Measurements from ENCODE around the gene TNNT3.
"Not testable (repeated sequence)": the region's sequence is repeated elsewhere in the genome, so short reads cannot be mapped to it uniquely, and the experiment has no call there.

The TNNT3 gene

GRCh38 chr11:1883346-1884302, 35.9 kb upstream of the TNNT3 start:
- no peak for DNase-seq (ENCODE audit: low read depth in 1 of 2, low spot score in 1 of 2)
- no peak overlapping the region for H3K27ac ChIP-seq (replicated peaks)
- H3K27me3 ChIP-seq (ENCODE audit: insufficient read depth, poor library complexity, severe bottlenecking): no peaks in the 10 kb centered on the region
- no peak overlapping the region for H3K4me3 ChIP-seq (replicated peaks; ENCODE audit: insufficient read depth, low read length)
- TF ChIP-seq GABPA (IDR thresholded peaks at IDR 0.05; ENCODE audit: low read depth): no peak
- TF ChIP-seq POLR2AphosphoS5 (IDR thresholded peaks at IDR 0.05; ENCODE audit: low read depth): no peak
- TF ChIP-seq, protein P1, sequence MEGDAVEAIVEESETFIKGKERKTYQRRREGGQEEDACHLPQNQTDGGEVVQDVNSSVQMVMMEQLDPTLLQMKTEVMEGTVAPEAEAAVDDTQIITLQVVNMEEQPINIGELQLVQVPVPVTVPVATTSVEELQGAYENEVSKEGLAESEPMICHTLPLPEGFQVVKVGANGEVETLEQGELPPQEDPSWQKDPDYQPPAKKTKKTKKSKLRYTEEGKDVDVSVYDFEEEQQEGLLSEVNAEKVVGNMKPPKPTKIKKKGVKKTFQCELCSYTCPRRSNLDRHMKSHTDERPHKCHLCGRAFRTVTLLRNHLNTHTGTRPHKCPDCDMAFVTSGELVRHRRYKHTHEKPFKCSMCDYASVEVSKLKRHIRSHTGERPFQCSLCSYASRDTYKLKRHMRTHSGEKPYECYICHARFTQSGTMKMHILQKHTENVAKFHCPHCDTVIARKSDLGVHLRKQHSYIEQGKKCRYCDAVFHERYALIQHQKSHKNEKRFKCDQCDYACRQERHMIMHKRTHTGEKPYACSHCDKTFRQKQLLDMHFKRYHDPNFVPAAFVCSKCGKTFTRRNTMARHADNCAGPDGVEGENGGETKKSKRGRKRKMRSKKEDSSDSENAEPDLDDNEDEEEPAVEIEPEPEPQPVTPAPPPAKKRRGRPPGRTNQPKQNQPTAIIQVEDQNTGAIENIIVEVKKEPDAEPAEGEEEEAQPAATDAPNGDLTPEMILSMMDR (IDR thresholded peaks at IDR 0.05; ENCODE audit: insufficient read depth, low read length): no peak
- no peak for TF ChIP-seq SPI1 (IDR thresholded peaks at IDR 0.05; ENCODE audit: borderline replicate concordance, low read depth)
- TF ChIP-seq, protein P2, sequence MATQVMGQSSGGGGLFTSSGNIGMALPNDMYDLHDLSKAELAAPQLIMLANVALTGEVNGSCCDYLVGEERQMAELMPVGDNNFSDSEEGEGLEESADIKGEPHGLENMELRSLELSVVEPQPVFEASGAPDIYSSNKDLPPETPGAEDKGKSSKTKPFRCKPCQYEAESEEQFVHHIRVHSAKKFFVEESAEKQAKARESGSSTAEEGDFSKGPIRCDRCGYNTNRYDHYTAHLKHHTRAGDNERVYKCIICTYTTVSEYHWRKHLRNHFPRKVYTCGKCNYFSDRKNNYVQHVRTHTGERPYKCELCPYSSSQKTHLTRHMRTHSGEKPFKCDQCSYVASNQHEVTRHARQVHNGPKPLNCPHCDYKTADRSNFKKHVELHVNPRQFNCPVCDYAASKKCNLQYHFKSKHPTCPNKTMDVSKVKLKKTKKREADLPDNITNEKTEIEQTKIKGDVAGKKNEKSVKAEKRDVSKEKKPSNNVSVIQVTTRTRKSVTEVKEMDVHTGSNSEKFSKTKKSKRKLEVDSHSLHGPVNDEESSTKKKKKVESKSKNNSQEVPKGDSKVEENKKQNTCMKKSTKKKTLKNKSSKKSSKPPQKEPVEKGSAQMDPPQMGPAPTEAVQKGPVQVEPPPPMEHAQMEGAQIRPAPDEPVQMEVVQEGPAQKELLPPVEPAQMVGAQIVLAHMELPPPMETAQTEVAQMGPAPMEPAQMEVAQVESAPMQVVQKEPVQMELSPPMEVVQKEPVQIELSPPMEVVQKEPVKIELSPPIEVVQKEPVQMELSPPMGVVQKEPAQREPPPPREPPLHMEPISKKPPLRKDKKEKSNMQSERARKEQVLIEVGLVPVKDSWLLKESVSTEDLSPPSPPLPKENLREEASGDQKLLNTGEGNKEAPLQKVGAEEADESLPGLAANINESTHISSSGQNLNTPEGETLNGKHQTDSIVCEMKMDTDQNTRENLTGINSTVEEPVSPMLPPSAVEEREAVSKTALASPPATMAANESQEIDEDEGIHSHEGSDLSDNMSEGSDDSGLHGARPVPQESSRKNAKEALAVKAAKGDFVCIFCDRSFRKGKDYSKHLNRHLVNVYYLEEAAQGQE (IDR thresholded peaks at IDR 0.05; ENCODE audit: insufficient replicate concordance, low read depth): no peak

- no peak for DNase-seq (ENCODE audit: low read depth in 1 of 2, low spot score in 1 of 2)
- no peak overlapping the region for H3K27ac ChIP-seq (replicated peaks)
- TF ChIP-seq, protein P1 (IDR thresholded peaks at IDR 0.05; ENCODE audit: insufficient read depth, low read length): no peak
- no peak for TF ChIP-seq SPI1 (IDR thresholded peaks at IDR 0.05; ENCODE audit: borderline replicate concordance, low read depth)
- TF ChIP-seq GABPA (IDR thresholded peaks at IDR 0.05; ENCODE audit: low read depth): no peak
- TF ChIP-seq, protein P2 (IDR thresholded peaks at IDR 0.05; ENCODE audit: insufficient replicate concordance, low read depth): no peak
- no peak for TF ChIP-seq POLR2AphosphoS5 (IDR thresholded peaks at IDR 0.05; ENCODE audit: low read depth)
- no peak overlapping the region for H3K4me3 ChIP-seq (replicated peaks; ENCODE audit: insufficient read depth, low read length)
- no peaks in the 10 kb centered on the region for H3K27me3 ChIP-seq (ENCODE audit: insufficient read depth, poor library complexity, severe bottlenecking)
Measured at GRCh38 chr11:1884303-1884700, 35.2 kb upstream of the TNNT3 start.

GRCh38 chr11:1886551-1886950, 33.0 kb upstream of the TNNT3 start:
- not testable (repeated sequence) for H3K27ac ChIP-seq (replicated peaks); DNase-seq (ENCODE audit: low read depth in 1 of 2, low spot score in 1 of 2); H3K4me3 ChIP-seq (replicated peaks; ENCODE audit: insufficient read depth, low read length); H3K27me3 ChIP-seq (ENCODE audit: insufficient read depth, poor library complexity, severe bottlenecking)

DNA sequence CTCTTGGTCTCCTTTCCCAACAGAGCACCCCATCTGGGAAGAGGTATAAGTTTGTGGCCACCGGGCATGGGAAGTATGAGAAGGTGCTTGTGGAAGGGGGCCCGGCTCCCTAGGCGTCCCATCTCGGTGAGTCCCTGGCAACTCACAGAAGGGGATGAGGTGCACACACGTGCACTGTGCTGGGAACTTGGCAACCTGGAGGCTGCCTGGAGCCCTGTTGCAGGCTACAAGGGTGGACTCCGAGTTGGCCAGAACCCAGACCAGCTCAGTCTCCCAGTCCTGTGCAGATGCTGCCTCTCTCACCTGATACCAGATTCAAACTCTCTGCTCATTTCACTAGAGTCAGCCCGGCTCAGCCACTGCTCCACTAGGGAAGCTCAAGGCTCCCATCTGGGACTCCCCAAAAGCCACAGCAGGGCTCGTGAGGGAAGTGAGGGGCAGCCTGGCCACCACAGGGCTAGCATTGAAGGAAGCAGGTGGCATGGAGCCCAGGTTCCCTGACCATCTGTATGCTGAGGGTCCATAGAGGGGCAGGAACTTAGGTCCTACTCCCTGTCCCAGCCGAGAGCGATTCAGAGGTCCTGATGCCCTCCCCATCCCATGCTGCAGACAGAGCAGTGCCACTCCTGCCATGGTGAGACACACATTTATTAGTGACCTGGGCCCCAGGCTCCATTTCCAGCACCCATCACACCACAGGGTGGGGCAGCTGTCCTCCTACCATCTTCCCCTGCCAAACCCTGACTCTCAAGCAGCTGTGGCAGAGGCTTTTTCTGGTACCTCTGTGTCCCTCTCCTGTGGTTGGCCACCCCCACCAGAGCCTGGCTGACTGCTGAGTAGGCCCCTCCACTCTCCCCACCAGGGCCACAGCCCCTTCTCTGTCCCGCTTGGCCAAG, 31.8 kb upstream of the TNNT3 start:
- Histone ChIP-seq H3K27ac (replicated peaks) (no peak overlapping the region), H3K4me3 (replicated peaks; ENCODE audit: insufficient read depth, low read length) (no peak overlapping the region), H3K27me3 (ENCODE audit: insufficient read depth, poor library complexity, severe bottlenecking) (no peaks in the 10 kb centered on the region)
- no peak for TF ChIP-seq GABPA (IDR thresholded peaks at IDR 0.05; ENCODE audit: low read depth)
- TF ChIP-seq, protein P2 (IDR thresholded peaks at IDR 0.05; ENCODE audit: insufficient replicate concordance, low read depth): no peak
- TF ChIP-seq POLR2AphosphoS5 (IDR thresholded peaks at IDR 0.05; ENCODE audit: low read depth): no peak
- TF ChIP-seq SPI1 (IDR thresholded peaks at IDR 0.05; ENCODE audit: borderline replicate concordance, low read depth): no peak
- TF ChIP-seq, protein P1 (IDR thresholded peaks at IDR 0.05; ENCODE audit: insufficient read depth, low read length): no peak
- DNase-seq (ENCODE audit: low read depth in 1 of 2, low spot score in 1 of 2): no peak
